ENCODE data around the gene TSPO2. TPM values are rescaled to one million over a fixed set of nuclear protein-coding genes. Genes with fewer than 3 reads are reported as not detected.

The TSPO2 gene
- total and polyA plus RNA-seq, 2 donors (not counting 3 experiments of a cell fraction or from before 2014, with no cell fraction given): not detected

DNA sequence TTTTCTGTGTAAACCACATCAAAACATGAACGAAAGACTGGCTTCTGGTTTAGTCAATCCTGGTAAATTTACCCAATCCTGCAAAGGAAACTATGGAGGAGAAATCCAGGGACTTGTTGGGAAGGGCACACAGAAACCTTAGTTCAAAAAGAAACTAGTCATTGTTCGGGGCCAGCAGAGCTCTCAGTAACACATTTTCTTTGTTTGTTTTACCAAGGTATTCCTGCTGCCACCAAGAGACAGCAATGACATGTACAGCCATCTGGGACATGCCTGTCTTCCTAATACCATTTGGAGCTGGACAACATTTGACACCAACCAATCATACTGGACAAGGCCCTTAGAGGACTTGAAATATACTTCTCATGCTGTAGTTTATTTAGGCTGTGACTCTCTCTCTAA is 21.6 kb downstream of the TSPO2 start:
- Histone ChIP-seq H3K4me3 (replicated peaks in 1 of 3; ENCODE audit: insufficient read depth in 1 of 3, low read depth in 1 of 3, low read length in 3 of 3) (no peak overlapping the region), H3K36me3 (ENCODE audit: control insufficient read depth in 2 of 2, extremely low read depth in 1 of 2, insufficient read depth in 2 of 2, low read length in 2 of 2) (no peaks in the 10 kb centered on the region), H3K9ac (replicated peaks; ENCODE audit: extremely low read depth, insufficient read depth, low read length) (no peak overlapping the region), H3K4me2 (ENCODE audit: insufficient read depth, low read length) (no peak overlapping the region), H4K20me1 (replicated peaks; ENCODE audit: control insufficient read depth, extremely low read depth, insufficient read depth, low read length) (no peaks in the 10 kb centered on the region), H3K4me1 (ENCODE audit: control insufficient read depth, extremely low read depth, insufficient read depth, low read length) (peaks cover 5% of the 10 kb centered on the region), H3K27ac (ENCODE audit: insufficient read depth, low read depth, low read length) (no peak overlapping the region), H3K79me2 (ENCODE audit: control insufficient read depth, insufficient read depth, low read length) (no peaks in the 10 kb centered on the region), H3K9me1 (replicated peaks; ENCODE audit: control insufficient read depth, extremely low read depth, insufficient read depth, low read length) (no peaks in the 10 kb centered on the region), H3K27me3 (ENCODE audit: control insufficient read depth in 2 of 2, insufficient read depth in 2 of 2, low read length in 2 of 2) (no peaks in the 10 kb centered on the region), H2AFZ (ENCODE audit: low read depth, low read length) (no peak overlapping the region), H3K9me3 (replicated peaks; ENCODE audit: control insufficient read depth, insufficient read depth, low read length) (no peaks in the 10 kb centered on the region)
- CTCF ChIA-PET: interaction anchor here (0.9 to 1.9 kb wide), 2 partner anchors 29 to 36 kb away, joined by 3 to 7 read pairs; no protein-coding TSS in a partner anchor
- dilution Hi-C loops (cut with MboI; ENCODE audit: extremely low pct_ligation_motif_present, low sequenced_read_pairs): no loop called here
- DNase-seq (ENCODE audit: low read depth, low spot score) (no peak), FAIRE-seq (no peak)
- POLR2A ChIA-PET: no interaction called here
- TF ChIP-seq MYC (IDR thresholded peaks at IDR 0.05; ENCODE audit: low read depth, low read length): no peak
- no peak for TF ChIP-seq FOS (IDR thresholded peaks at IDR 0.05; ENCODE audit: borderline replicate concordance, insufficient read depth, low read length)
- intact Hi-C loops (cut with micrococcal nuclease): no loop called here
- BruUV-seq (replicated peaks): no TSS peak

DNA sequence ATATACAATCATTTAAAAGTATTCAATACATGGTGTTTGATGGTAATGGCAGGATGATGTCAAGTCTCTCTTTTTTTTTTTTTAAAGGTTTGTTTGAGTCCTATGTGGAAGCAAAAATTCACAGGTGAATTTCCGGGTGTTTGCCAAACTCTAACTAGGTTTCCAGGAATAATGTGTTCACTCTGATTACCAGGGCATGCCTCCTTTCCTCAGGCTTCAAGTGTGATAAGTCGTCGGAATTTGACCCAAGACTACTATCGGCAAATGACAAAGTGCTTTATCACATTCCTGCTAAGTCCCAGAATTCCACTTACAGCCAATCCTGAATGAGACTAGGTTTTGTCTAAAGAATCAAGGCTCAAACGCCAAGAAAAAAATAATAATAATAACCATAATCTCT is 22.6 kb downstream of the TSPO2 start:
- Histone ChIP-seq H3K36me3 (ENCODE audit: control insufficient read depth in 2 of 2, extremely low read depth in 1 of 2, insufficient read depth in 2 of 2, low read length in 2 of 2) (no peaks in the 10 kb centered on the region), H3K4me1 (ENCODE audit: control insufficient read depth, extremely low read depth, insufficient read depth, low read length) (peaks cover 5% of the 10 kb centered on the region), H3K4me3 (replicated peaks in 1 of 3; ENCODE audit: insufficient read depth in 1 of 3, low read depth in 1 of 3, low read length in 3 of 3) (no peak overlapping the region), H2AFZ (ENCODE audit: low read depth, low read length) (no peak overlapping the region), H4K20me1 (replicated peaks; ENCODE audit: control insufficient read depth, extremely low read depth, insufficient read depth, low read length) (no peaks in the 10 kb centered on the region), H3K27me3 (ENCODE audit: control insufficient read depth in 2 of 2, insufficient read depth in 2 of 2, low read length in 2 of 2) (no peaks in the 10 kb centered on the region), H3K79me2 (ENCODE audit: control insufficient read depth, insufficient read depth, low read length) (no peaks in the 10 kb centered on the region), H3K9me3 (replicated peaks; ENCODE audit: control insufficient read depth, insufficient read depth, low read length) (no peaks in the 10 kb centered on the region), H3K9me1 (replicated peaks; ENCODE audit: control insufficient read depth, extremely low read depth, insufficient read depth, low read length) (no peaks in the 10 kb centered on the region), H3K9ac (replicated peaks; ENCODE audit: extremely low read depth, insufficient read depth, low read length) (no peak overlapping the region), H3K4me2 (ENCODE audit: insufficient read depth, low read length) (no peak overlapping the region), H3K27ac (ENCODE audit: insufficient read depth, low read depth, low read length) (no peak overlapping the region)
- no TSS peak for BruUV-seq (replicated peaks)
- DNase-seq (ENCODE audit: low read depth, low spot score) (no peak), FAIRE-seq (no peak)
- TF ChIP-seq FOS (IDR thresholded peaks at IDR 0.05; ENCODE audit: borderline replicate concordance, insufficient read depth, low read length) (no peak), EZH2 (IDR thresholded peaks at IDR 0.05; ENCODE audit: borderline replicate concordance, low read depth, low read length, severe bottlenecking) (no peak), MYC (IDR thresholded peaks at IDR 0.05; ENCODE audit: low read depth, low read length) (no peak)
- intact Hi-C loops (cut with micrococcal nuclease) (no loop called here), dilution Hi-C loops (cut with MboI; ENCODE audit: extremely low pct_ligation_motif_present, low sequenced_read_pairs) (no loop called here)
- POLR2A ChIA-PET: no interaction called here
- CTCF ChIA-PET: no interaction called here
